HG03457 (cell line): ENCODE data around the gene CD81.

Experiments used
- ATAC-seq: cut with Tn5 transposase; IDR thresholded peaks from one replicate; pipeline ENCODE4 v1.9.1; 2021; ENCODE audit warnings: moderate number of reproducible peaks; ENCODE audit not compliant: unreplicated experiment

The CD81 gene

DNA sequence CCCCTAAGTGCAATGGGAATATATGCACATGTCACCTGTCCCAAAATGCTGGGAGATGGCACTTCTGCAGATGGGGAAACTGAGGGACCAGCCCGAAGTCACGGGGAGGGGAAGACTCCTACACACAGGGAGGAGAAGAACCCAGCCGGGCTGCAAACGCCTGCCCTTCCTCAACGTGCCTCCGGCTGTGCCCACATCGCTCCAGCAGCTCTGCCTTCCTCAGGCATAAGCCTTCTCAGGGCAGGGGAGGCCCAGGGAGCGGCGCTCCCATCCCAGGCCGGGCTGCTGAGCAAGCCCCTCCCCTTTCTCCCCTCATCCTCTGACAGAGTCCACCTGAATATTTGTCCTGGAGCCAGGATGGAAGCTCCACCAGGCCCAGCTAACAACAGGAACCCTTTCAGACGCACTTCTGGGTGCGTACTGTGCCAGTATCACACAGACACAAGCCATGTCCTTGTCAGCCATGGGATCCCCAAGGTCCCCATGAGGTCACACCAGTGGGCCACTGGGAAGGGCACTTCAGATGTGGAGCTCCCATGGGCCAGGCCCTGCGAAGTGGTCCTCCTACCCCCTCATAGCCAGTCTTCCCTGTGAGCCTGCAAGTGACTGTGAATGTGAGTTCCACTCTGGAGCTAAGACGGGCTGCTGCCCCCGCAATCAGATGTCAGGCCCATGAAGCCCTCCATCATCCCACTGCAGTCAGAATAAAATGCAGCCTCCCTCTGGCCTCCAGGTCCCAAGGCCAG, 2.5 kb upstream of the CD81 start:
- no peak for ATAC-seq

DNA sequence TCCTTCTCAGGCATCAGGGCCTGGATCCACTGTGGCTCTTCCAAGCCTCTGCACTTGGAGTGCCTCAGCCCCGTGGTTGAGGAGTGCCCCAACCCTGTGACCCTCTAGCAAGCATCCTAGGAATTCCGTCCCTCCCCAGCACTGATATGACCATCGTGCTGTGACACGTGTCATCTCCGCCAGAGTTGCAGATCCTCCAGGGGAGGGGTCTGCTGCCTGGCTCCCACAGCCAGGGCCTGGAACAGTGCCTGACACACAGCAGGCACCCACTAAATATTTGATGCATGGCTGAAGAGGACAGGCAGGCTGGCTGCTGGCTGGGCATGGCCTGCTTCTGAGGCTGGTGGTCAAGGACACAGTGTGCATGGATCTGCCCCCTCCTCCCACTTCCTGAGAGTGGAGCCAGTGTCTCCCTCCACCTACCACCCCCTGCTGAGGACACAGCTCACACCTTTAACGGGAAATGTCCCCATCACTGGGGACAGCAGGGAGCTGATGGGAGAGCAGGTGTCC, 1.7 kb upstream of the CD81 start:
- ATAC-seq: no peak

DNA sequence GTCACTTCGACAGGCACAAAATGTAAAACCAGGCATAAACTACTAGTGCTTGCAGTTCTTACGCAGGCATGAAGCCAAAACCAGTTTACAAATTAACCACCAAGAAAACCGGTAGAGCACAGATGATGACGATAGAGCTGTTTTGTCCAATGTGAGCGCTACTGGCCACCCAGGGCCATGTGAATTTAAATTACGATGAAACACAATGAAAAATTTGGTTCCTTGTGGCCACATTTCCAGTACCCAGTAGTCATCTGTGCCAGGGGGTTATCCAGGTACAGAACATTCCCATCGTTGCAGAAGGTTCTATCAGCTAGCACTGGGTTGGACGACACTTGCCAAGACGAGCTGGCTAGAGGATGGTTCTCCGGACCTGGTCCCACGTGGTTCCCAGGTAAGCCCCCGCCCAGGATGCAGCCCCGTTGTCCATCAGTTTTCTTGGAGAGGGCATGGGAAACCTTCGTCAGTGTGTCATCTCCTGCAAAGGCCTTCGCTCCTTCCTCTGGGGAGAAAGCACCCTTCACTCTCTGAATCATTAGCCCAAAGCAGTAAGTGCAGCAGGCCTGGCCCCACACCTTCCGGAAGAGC, 1.1 kb upstream of the CD81 start:
- no peak for ATAC-seq

GRCh38 chr11:2377511-2378443, 667 bp downstream of the CD81 start:
- no peak for ATAC-seq

- no peak for ATAC-seq
Observed at GRCh38 chr11:2378527-2379210, 1.6 kb downstream of the CD81 start.

DNA sequence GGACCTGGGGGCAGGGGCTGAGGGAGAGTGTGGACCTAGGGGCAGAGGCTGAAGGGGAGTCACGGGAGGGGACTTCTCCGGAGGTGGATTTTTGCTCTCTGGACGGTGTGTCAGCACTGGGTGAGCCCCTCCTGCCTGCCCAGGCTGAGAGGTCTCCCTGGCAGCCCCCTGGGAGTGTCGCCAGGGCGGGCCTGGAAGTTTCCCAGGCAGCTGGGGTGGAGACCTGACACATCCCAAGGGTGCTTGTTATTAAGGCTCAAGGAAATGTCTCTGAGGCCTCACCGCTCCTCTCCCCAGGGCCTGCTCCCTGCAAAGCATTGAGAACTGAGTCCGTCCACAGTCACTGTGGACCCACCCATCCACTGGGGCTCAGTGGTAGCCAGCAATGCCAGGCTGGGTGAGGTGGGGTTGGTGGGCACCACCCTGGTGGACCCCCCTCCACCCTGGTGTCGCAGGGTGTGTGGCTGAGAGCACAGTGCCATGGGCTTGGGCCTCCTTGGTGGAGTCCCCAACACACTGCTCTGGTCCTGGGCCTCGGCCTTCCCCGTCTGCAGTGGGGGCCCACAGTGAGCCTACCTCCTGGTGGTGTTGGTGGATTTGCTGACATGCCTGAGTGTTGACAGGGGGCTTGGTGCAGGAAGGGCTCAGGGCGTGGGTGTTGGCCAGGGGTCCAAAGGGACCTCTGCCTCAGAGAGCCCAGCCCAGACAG, 2.5 kb downstream of the CD81 start:
- no peak for ATAC-seq

GRCh38 chr11:2380396-2380795, 3.3 kb downstream of the CD81 start:
- no peak for ATAC-seq

GRCh38 chr11:2380807-2381350, 3.8 kb downstream of the CD81 start:
- no peak for ATAC-seq

GRCh38 chr11:2381494-2382128, 4.5 kb downstream of the CD81 start:
- ATAC-seq: no peak

GRCh38 chr11:2382129-2382517, 5.0 kb downstream of the CD81 start:
- ATAC-seq: no peak

DNA sequence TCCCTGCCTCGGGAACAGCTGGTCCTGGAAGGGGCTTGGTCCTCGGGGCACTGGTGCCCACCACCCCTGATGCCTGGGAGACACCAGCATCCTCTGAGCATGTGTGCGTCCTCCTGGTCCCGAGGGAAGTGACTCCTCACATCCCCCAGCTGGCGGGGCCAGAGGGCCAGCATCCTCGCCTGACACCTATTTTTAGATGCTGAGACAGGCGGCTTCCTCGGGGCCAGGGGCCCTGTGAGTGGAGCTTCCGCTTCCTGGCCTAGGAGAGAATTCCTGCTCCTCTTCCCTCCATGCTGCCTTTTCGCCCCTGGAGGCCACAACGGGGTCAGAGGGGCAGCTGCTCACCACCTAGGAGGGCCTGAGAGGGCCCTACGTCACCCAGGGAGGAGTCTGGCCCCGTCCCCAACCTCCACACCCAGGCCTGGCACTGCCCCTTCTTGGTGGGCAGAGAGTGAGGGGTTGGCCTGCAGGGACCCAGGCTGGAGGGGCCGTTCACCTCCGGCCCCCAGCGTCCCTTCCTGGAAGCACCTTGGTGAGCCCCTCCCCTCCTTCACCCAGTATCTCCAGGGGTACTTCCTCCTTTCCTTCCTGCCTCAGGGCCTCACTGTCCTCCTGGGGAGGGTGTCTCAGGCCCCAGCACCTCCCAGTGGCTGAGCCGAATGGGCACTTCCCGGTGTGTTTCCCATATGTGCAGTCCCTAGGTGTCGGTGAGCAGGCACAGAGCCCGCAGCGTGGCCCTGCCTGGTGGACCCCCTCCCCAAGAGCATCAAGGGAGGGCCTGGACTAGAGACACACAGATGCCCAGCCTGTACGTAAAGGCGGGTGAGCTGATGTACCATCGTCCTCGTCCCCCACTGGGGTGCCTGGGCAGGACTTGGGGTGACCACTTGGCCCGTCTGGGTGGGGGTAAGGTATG, 6.1 kb downstream of the CD81 start:
- ATAC-seq: no peak

DNA sequence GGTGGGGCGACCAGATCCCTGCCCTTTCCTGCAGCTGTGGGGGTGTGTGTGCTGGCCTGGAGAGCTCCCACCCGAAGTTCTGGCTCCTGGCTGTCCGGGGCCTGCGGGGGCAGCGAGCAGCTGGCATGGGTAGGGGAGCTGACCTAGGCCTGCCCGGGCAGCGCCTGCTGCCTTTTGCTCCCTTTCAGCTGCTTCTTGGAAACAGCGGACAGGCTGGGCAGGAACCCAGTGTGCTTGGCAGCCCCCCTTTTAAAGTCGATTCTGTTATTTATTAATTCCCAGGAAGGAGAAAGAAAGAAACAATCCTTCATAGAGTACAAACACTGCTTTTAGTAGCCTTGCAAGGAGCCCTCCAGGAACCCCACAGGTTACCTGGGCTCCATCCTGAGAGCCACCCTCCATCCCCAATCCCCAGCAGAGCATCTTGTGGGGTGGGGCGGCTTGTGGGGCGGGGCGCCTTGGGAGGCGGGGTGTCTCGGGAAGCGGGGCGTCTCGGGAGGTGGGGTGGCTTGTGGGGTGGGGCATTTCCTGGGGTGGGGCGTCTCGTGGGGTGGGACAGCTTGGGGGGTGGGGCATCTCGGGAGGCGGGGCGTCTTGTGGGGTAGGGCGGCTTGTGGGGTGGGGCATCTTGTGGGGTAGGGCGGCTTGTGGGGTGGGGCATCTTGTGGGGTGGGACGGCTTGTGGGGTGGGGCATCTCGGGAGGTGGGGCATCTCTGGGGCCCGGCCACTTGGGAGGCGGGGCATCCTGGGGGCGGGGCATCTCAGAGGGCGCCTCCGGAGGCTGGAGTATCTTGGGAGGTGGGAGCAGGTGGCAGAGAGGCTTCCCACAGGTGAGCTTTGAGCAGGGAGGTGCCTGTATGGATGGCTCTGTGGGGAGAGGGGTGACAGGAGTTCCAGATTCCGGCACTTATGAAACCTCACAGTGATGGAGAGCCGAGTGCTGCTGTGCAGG, 7.0 kb downstream of the CD81 start:
- ATAC-seq: no peak

- ATAC-seq: no peak
Observed at GRCh38 chr11:2385156-2386151, 8.3 kb downstream of the CD81 start.

DNA sequence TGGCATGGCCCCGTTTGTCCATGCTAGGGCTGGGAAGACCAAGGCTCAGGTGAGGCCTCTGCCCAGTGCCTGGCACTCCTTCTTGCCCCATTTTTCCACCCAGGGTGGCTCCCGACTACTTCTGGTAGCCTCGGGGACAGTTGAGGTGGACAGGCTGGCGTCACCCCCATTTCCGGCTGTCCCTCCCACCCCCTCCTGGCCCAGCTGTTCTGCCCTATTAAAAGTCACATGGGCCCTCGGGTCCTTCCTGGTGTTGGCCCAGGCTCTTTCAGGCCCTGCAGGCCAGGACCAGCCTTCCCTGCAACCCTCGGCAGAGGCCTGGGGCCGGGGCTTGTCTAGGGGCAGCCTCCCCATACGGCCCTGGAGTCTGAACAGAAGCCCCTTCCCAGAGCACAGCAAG, 9.5 kb downstream of the CD81 start:
- ATAC-seq: no peak

GRCh38 chr11:2387266-2387987, 10.3 kb downstream of the CD81 start:
- ATAC-seq: no peak
